DND-41 (cell line): Measurements from ENCODE around the gene ST8SIA4.
"Not testable (repeated sequence)": the region's sequence is repeated elsewhere in the genome, so short reads cannot be mapped to it uniquely, and the experiment has no call there.

Experiments
- ATAC-seq: fragments of 200-7000 bp; cut with Tn5 transposase; 3 replicates; pipeline ENCODE4 v1.9.1; 2021; ENCODE audit warnings: low read depth; ENCODE audit not compliant: insufficient read depth
- DNase-seq: peaks from one replicate; pipeline ENCODE4 v3.0.0-alpha.2; 2020
- H2AFZ ChIP-seq: 2 replicates; pipeline ENCODE4 v1.6.0; 2012; ENCODE audit warnings: low read depth, low read length
- H3K27ac ChIP-seq: 2 replicates; pipeline ENCODE4 v1.5.1; 2012; ENCODE audit warnings: low read length, inconsistent platforms
- H3K27me3 ChIP-seq: fragments of 200-600 bp; sonication (generic); 2 replicates; pipeline ENCODE4 v1.6.0; 2012; ENCODE audit warnings: low read length, mild to moderate bottlenecking, inconsistent platforms; ENCODE audit not compliant: insufficient read depth, poor library complexity
- H3K36me3 ChIP-seq: 2 replicates; pipeline ENCODE4 v1.5.1; 2012; ENCODE audit warnings: low read length, inconsistent platforms; ENCODE audit not compliant: insufficient read depth
- H3K4me1 ChIP-seq: 2 replicates; pipeline ENCODE4 v1.5.1; 2012; ENCODE audit warnings: mild to moderate bottlenecking, low read length; ENCODE audit not compliant: insufficient read depth
- H3K4me2 ChIP-seq: 2 replicates; pipeline ENCODE4 v1.6.0; 2012; ENCODE audit warnings: mild to moderate bottlenecking, moderate library complexity, low read length, inconsistent platforms; ENCODE audit not compliant: insufficient read depth
- H3K4me3 ChIP-seq, 2 experiments: fragments of 200-600 bp in 1 of 2; shearing (Covaris generic) in 1 of 2; 2 replicates each; pipeline ENCODE4 v1.5.1; 2012 to 2016; ENCODE audit warnings: inconsistent platforms in 2 of 2, low read length in 2 of 2, mild to moderate bottlenecking in 2 of 2, low read depth in 1 of 2, moderate library complexity in 1 of 2
- H3K79me2 ChIP-seq: 2 replicates; pipeline ENCODE4 v1.6.0; 2012; ENCODE audit warnings: low read length, inconsistent platforms; ENCODE audit not compliant: insufficient read depth
- H3K9ac ChIP-seq: 2 replicates; pipeline ENCODE4 v1.6.0; 2012; ENCODE audit warnings: low read depth, mild to moderate bottlenecking, inconsistent platforms, low read length, moderate library complexity
- H3K9me3 ChIP-seq: 2 replicates; pipeline ENCODE4 v1.5.1; 2012; ENCODE audit warnings: low read length, moderate library complexity, mild to moderate bottlenecking, inconsistent platforms; ENCODE audit not compliant: insufficient read depth, severe bottlenecking
- H4K20me1 ChIP-seq: 2 replicates; pipeline ENCODE4 v1.6.0; 2012; ENCODE audit warnings: low read length; ENCODE audit not compliant: insufficient read depth
- CTCF ChIP-seq: IDR thresholded peaks from 2 replicates; pipeline ENCODE4 v1.5.1; 2012; ENCODE audit warnings: borderline replicate concordance, low read length, moderate library complexity, mild to moderate bottlenecking; ENCODE audit not compliant: poor library complexity, severe bottlenecking; ENCODE audit errors: extremely low read depth
- EZH2 ChIP-seq: IDR thresholded peaks from 3 replicates; pipeline ENCODE4 v1.6.1; 2012; ENCODE audit warnings: borderline replicate concordance, low read depth, mild to moderate bottlenecking, moderate library complexity, low read length, inconsistent platforms; ENCODE audit not compliant: severe bottlenecking

ST8SIA4 gene

DNA sequence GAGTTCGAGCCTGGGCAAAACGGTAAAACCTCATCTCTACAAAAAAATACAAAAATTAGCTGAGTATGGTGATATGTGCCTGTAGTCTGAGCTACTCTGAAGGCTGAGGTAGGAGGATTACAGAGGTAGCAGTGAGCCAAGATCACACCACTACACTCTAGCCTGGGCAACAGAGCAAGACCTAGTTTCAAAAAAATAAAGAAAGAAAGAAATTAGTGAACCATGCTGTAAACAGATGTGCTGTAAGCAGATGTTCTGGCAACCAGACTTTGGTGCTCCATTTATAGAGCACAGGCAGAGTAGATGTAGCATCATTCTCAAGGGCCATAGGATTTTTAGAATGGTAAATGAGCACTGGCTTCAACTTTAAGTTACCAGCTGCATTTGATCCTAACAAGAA is 115.4 kb downstream of the ST8SIA4 start:
- no peak for TF ChIP-seq EZH2
- TF ChIP-seq CTCF, result no peak
- H3K27me3 ChIP-seq, result no peaks in the 10 kb centered on the region
- no peak for DNase-seq

DNA sequence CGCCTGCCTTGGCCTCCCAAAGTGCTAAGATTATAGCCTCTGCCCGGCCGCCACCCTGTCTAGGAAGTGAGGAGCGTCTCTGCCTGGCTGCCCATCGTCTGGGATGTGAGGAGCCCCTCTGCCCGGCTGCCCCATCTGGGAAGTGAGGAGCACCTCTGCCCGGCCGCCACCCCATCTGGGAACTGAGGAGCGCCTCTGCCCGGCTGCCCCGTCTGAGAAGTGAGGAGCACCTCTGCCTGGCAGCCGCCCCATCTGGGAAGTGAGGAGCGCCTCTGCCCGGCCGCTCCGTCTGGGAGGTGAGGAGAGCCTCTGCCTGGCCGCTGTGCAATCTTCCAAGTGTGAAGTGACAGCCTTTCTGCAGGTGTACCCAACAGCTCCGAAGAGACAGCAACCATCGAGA is 117.5 kb downstream of the ST8SIA4 start:
- DNase-seq, result not testable (repeated sequence)

More for the DNA sequence above, 115.4 kb downstream of the ST8SIA4 start:
- H3K4me1 ChIP-seq, result peaks cover 21% of the 10 kb centered on the region
- peaks cover 4% of the 10 kb centered on the region for H3K9me3 ChIP-seq
- H4K20me1 ChIP-seq, result no peaks in the 10 kb centered on the region
- no peaks in the 10 kb centered on the region for H3K36me3 ChIP-seq
- no peak overlapping the region for H3K27ac ChIP-seq
- H3K79me2 ChIP-seq, result no peaks in the 10 kb centered on the region
- no peak overlapping the region for H3K4me3 ChIP-seq
- no peak overlapping the region for H2AFZ ChIP-seq
- ATAC-seq, result no peak
- H3K9ac ChIP-seq, result no peak overlapping the region
- H3K4me2 ChIP-seq, result no peak overlapping the region

GRCh38 chr5:100780376-100780870 is 122.7 kb downstream of the ST8SIA4 start:
- peak overlapping the region; percentile 89 for H3K27ac ChIP-seq
- H2AFZ ChIP-seq, result peak overlapping the region; percentile 92
- no peaks in the 10 kb centered on the region for H3K79me2 ChIP-seq
- H3K9me3 ChIP-seq, result peaks cover 4% of the 10 kb centered on the region
- ATAC-seq, result peak; percentile 76
- no peaks in the 10 kb centered on the region for H4K20me1 ChIP-seq
- H3K4me3 ChIP-seq, result peak overlapping the region in 1 of 2 experiments; percentile 37; a peak in 2 of 4 replicates
- H3K4me1 ChIP-seq, result peaks cover 44% of the 10 kb centered on the region
- no peaks in the 10 kb centered on the region for H3K27me3 ChIP-seq
- peak; percentile 21 for DNase-seq
- peak overlapping the region; percentile 43 for H3K9ac ChIP-seq
- peak overlapping the region; percentile 58 for H3K4me2 ChIP-seq
- no peaks in the 10 kb centered on the region for H3K36me3 ChIP-seq
- TF ChIP-seq CTCF, result no peak
- no peak for TF ChIP-seq EZH2

More for the DNA sequence above, 117.5 kb downstream of the ST8SIA4 start:
- H4K20me1 ChIP-seq, H3K27me3 ChIP-seq, ATAC-seq, H3K36me3 ChIP-seq, H3K4me3 ChIP-seq, H3K9ac ChIP-seq, H2AFZ ChIP-seq, H3K27ac ChIP-seq, H3K79me2 ChIP-seq, H3K9me3 ChIP-seq, H3K4me2 ChIP-seq: not testable (repeated sequence)
- H3K4me1 ChIP-seq, result peaks cover 14% of the 10 kb centered on the region

DNA sequence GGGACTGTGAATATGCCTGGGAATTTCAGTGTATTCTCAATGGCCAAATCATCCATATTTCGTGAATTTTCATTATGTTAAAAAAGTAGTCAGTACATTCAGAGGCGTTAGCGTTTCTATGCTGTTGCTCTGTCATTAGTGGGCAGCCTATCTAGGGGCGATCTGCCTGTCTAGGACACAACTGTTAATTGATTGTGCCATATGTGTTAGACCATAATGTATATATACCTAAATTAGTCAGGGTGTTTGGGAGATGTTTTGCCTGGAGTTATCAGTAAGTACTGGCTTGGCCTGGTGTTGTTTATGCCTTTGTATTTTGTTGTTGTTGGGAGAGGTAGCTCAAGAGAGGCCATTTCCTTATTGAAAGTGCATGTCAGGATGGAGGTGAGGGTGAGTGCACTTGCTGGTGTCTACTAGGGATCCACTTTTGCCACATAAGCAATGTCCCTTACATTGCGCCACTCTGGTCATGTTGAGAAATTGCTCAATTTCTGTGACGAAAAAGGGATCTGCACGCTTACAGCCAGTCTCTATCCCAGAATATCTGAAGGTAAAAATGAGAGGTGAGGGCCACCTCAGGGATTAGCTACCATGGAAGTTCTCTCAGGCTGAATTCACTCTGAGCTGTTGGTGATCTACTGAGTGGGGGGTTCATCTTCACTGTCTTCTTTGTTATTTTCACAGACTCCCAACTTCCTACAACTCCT is 123.3 kb downstream of the ST8SIA4 start:
- Histone ChIP-seq H3K27me3 (no peaks in the 10 kb centered on the region), H3K4me2 (peak overlapping the region; percentile 58), H3K27ac (peak overlapping the region; percentile 89), H3K4me3 (peak overlapping the region in 1 of 2 experiments; percentile 37; a peak in 2 of 4 replicates), H3K9me3 (no peaks in the 10 kb centered on the region), H3K4me1 (peaks cover 44% of the 10 kb centered on the region), H3K9ac (peak overlapping the region; percentile 43), H2AFZ (peak overlapping the region; percentile 92), H3K79me2 (no peaks in the 10 kb centered on the region), H4K20me1 (no peaks in the 10 kb centered on the region), H3K36me3 (no peaks in the 10 kb centered on the region)
- no peak for TF ChIP-seq CTCF
- TF ChIP-seq EZH2, result no peak
- DNase-seq (no peak), ATAC-seq (peak; percentile 47)
